Measurements from ENCODE around the gene HTR1E.
"Not testable (repeated sequence)": the region's sequence is repeated elsewhere in the genome, so short reads cannot be mapped to it uniquely, and the experiment has no call there.

HTR1E gene

DNA sequence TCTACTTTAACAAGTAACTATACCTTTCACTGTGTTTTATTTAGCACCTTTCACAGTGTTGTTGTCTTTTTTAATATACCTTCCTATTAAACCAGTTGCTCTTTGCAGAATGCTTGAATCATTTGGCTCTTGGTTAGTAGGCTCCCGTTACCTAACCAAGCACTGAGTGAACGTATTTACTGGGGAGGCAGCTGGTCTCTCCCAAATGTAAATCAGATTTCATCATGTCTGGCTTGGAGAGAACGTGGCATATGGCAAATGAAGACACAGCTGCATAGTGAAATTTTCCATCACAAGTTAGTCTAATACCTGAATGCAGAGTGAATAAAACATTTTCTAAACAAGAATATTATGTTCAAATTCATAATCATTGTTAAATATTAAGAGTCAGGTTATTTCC lies 12.4 kb downstream of the HTR1E start:
- Histone ChIP-seq H3K4me3 (ENCODE audit: low read length) (no peak overlapping the region), H2AFZ (ENCODE audit: low read depth, low read length) (no peak overlapping the region), H3K4me1 (ENCODE audit: insufficient read depth, low read length) (no peaks in the 10 kb centered on the region), H3K27me3 (ENCODE audit: insufficient read depth, low read length) (no peaks in the 10 kb centered on the region), H3K36me3 (ENCODE audit: insufficient read depth, low read length) (no peaks in the 10 kb centered on the region), H3K9me3 (ENCODE audit: low read length) (no peaks in the 10 kb centered on the region)

DNA sequence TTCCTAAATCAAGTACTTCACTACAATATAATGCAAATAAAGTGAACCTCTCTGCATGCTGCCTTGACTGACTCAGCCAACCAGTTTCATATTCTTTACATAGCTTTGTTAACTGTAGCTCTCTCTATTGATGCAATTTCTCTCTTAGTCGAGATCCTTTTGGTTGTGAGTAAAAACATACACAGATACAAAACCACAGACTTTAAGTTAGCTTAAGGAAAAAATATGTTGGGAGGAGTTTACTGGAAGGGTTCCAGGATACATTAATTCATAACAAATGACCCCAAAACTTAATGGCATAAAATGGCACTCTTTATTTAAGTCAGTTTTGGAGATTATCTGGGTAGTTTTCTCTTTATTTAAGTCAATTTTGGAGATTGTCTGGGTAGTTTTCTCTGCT lies 15.7 kb downstream of the HTR1E start:
- Histone ChIP-seq H3K36me3 (ENCODE audit: insufficient read depth, low read length) (no peaks in the 10 kb centered on the region), H3K4me3 (ENCODE audit: low read length) (no peak overlapping the region), H3K9me3 (ENCODE audit: low read length) (no peaks in the 10 kb centered on the region), H3K4me1 (ENCODE audit: insufficient read depth, low read length) (no peaks in the 10 kb centered on the region), H2AFZ (ENCODE audit: low read depth, low read length) (no peak overlapping the region), H3K27me3 (ENCODE audit: insufficient read depth, low read length) (no peaks in the 10 kb centered on the region)

DNA sequence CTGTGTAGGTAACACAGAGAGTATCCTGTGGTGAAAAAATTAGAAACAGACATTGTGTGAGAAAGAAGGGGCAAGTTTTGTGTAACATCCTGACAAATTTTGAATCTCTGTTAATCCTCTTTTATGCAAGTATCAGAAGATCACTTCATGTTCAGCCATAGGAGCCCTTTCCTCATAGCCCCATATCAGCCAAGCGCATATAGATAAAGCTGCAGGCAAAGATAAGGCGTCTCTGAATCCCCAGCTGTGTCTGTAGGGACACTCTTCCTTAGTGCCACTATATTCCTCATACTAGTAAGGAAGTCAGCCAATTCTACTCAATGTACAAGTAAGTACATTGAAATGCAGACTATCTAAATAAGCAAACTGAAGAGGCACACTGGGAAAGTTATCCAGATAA lies 22.3 kb downstream of the HTR1E start:
- Histone ChIP-seq H3K27me3 (ENCODE audit: insufficient read depth, low read length) (no peaks in the 10 kb centered on the region), H3K4me3 (ENCODE audit: low read length) (no peak overlapping the region), H2AFZ (ENCODE audit: low read depth, low read length) (no peak overlapping the region), H3K4me1 (ENCODE audit: insufficient read depth, low read length) (no peaks in the 10 kb centered on the region), H3K36me3 (ENCODE audit: insufficient read depth, low read length) (no peaks in the 10 kb centered on the region), H3K9me3 (ENCODE audit: low read length) (no peaks in the 10 kb centered on the region)

DNA sequence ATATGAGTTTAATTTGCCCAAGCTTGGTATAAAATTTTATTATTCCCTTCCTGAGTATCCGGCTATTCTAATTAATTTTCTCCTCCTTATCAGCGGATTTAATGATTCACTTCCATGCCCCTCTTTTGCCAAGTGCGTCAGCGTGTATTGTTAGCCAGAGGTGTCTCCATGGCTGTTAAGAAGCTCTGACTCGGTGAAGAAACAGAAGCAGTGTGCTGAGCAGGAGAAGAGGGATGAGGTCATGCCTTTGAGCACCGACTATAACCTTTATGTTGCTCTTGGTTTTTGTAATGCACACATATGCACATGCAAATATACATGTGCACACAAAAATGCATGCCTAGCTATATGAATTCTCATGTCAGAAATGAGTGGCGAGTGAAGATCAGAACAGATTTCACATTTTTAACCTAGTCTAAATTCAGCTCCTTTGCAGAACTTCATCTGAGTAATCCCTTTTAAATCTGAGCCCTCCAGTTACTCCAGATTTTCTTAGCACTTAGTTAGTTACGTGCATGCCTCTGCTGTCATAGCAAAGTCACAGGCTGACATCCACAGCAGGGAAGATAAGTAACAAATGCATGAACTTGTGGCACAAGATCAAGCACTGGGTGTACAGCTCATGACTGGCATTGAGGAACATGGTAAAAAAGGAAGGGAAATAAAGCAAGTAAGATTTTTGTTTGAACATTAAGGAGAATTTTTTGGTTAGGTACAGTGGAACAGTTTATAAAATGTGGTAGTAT lies 24.3 kb downstream of the HTR1E start:
- no peaks in the 10 kb centered on the region for H3K4me1 ChIP-seq (ENCODE audit: insufficient read depth, low read length)
- H2AFZ ChIP-seq (ENCODE audit: low read depth, low read length): no peak overlapping the region
- no peaks in the 10 kb centered on the region for H3K9me3 ChIP-seq (ENCODE audit: low read length)
- H3K4me3 ChIP-seq (ENCODE audit: low read length): no peak overlapping the region
- H3K36me3 ChIP-seq (ENCODE audit: insufficient read depth, low read length): no peaks in the 10 kb centered on the region
- no peaks in the 10 kb centered on the region for H3K27me3 ChIP-seq (ENCODE audit: insufficient read depth, low read length)

DNA sequence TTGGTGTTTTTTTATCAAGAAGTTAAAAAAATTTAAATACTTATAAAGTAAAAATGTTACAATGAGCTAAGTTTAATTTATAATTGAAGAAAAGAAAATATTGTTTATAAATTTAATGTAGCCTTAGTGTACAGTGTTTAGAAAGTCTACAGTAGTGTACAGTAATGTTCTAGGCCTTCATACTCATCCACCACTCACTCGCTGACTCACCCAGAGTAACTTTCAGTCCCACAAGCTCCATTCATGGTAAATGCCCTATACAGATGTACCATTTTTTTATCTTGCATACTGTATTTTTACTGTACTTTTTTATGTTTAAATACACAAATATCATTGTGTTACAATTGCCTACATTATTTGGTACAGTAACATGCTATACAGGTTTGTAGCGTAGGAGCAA lies 26.0 kb downstream of the HTR1E start:
- Histone ChIP-seq H3K36me3 (ENCODE audit: insufficient read depth, low read length) (no peaks in the 10 kb centered on the region), H3K4me3 (ENCODE audit: low read length) (no peak overlapping the region), H2AFZ (ENCODE audit: low read depth, low read length) (no peak overlapping the region), H3K9me3 (ENCODE audit: low read length) (no peaks in the 10 kb centered on the region), H3K27me3 (ENCODE audit: insufficient read depth, low read length) (no peaks in the 10 kb centered on the region), H3K4me1 (ENCODE audit: insufficient read depth, low read length) (no peaks in the 10 kb centered on the region)

DNA sequence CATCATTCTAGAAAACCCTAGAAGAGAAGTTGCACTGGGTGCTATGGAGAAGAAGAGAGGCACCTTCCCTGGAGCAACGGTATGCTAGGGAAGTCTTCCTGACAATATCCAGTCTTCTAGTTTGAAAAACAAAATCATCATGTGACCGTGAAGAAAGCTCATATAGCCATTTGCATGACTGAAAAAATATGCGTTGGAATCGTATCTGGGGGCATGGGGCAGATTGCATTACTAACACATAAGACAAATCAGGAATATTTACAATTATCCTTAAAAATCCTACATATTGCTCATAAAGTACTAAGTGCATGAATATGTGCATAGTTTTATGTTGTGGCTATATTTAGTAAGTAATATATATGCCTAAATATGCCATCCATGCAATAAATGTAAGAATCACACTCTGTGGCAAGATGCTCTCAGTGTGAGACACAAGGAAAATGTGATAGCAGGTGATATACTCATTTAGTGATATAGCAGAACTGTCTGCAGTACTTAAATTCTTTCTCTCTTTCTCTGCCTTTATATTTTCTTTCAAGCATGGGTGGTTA lies 26.8 kb downstream of the HTR1E start:
- Histone ChIP-seq H3K36me3 (ENCODE audit: insufficient read depth, low read length) (no peaks in the 10 kb centered on the region), H3K4me3 (ENCODE audit: low read length) (no peak overlapping the region), H3K27me3 (ENCODE audit: insufficient read depth, low read length) (no peaks in the 10 kb centered on the region), H3K4me1 (ENCODE audit: insufficient read depth, low read length) (no peaks in the 10 kb centered on the region), H2AFZ (ENCODE audit: low read depth, low read length) (no peak overlapping the region), H3K9me3 (ENCODE audit: low read length) (no peaks in the 10 kb centered on the region)

DNA sequence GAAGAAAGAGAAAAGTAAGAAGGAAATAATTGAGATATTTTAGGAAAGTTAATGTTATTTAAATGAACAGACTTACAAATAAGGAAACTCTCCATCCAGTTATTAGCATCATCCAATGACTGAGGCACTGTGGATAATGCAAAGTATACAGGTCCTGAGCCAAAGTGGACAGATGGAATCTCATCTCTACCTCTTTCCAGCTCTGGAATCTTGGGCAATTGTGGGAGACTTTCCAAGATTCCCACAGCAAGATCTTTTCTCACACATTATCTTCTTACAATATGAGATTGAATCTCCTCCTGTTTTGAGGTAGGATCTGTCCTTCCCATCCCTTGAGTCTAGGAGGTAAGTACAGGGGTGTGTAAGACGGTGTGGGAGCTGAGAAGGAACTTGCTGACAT lies 28.9 kb downstream of the HTR1E start:
- no peaks in the 10 kb centered on the region for H3K36me3 ChIP-seq (ENCODE audit: insufficient read depth, low read length)
- no peaks in the 10 kb centered on the region for H3K9me3 ChIP-seq (ENCODE audit: low read length)
- H3K4me1 ChIP-seq (ENCODE audit: insufficient read depth, low read length): no peaks in the 10 kb centered on the region
- H2AFZ ChIP-seq (ENCODE audit: low read depth, low read length): no peak overlapping the region
- H3K27me3 ChIP-seq (ENCODE audit: insufficient read depth, low read length): no peaks in the 10 kb centered on the region
- no peak overlapping the region for H3K4me3 ChIP-seq (ENCODE audit: low read length)

DNA sequence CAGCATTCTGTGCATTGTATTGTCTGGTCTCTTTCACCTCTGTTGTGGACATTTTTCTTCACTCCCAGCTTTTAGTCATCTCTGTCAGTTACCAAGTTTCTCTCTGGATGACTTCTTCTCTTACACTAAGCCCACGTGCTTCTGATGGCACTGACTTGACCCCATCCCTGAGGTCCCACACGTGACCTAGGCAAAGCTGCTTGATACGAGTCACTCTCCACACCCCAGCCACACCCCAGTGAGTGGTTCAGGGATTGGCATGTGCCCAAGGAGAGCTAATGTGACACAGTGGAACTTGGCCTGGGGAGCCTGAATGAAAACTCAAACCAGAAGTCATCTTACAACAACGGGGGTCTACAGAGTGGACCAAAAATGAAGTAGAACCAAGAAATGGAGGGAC lies 32.2 kb downstream of the HTR1E start:
- no peaks in the 10 kb centered on the region for H3K36me3 ChIP-seq (ENCODE audit: insufficient read depth, low read length)
- no peak overlapping the region for H3K4me3 ChIP-seq (ENCODE audit: low read length)
- no peak overlapping the region for H2AFZ ChIP-seq (ENCODE audit: low read depth, low read length)
- H3K4me1 ChIP-seq (ENCODE audit: insufficient read depth, low read length): no peaks in the 10 kb centered on the region
- no peaks in the 10 kb centered on the region for H3K27me3 ChIP-seq (ENCODE audit: insufficient read depth, low read length)
- no peaks in the 10 kb centered on the region for H3K9me3 ChIP-seq (ENCODE audit: low read length)

DNA sequence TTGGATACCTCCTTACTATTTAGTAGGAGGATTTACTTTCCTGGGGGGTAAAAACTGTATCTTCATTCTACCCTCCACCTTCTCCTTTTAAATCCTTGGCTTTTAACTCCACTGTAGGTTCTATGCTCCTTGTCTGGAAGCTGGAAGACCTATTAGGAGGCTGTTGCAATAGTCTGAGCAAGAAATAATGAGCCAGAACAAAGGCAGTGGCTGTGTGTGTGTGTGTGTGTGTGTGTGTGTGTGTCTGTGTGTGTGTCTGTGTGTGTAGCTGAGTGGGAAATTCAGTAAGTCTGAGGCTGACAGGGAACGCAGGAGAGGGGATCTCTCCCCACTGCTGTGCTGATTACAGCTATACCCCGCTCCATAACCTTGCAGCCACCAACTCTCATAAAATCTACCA lies 35.8 kb downstream of the HTR1E start:
- H3K27me3 ChIP-seq (ENCODE audit: insufficient read depth, low read length): no peaks in the 10 kb centered on the region
- H3K4me3 ChIP-seq (ENCODE audit: low read length): no peak overlapping the region
- H2AFZ ChIP-seq (ENCODE audit: low read depth, low read length): no peak overlapping the region
- H3K4me1 ChIP-seq (ENCODE audit: insufficient read depth, low read length): no peaks in the 10 kb centered on the region
- no peaks in the 10 kb centered on the region for H3K36me3 ChIP-seq (ENCODE audit: insufficient read depth, low read length)
- no peaks in the 10 kb centered on the region for H3K9me3 ChIP-seq (ENCODE audit: low read length)

DNA sequence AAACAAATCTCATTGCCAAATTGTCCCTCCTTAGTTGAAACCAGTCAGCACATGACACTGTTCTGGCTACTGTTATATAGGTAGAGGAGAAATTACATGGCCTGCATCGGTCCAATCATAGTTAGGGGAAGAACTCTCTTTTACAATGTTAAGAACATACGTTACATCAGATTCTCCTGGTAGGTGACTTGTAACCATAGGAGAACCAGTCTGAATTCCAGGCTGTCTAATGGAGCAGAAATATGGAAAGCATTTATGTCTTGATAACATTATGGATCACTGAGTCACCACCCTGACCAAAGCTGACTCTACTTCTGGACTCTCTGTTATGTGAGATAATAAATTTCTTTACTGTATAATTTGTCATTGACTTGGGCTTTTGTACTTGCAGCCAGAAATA lies 40.9 kb downstream of the HTR1E start:
- no peak overlapping the region for H3K4me3 ChIP-seq (ENCODE audit: low read length)
- no peak overlapping the region for H2AFZ ChIP-seq (ENCODE audit: low read depth, low read length)
- no peaks in the 10 kb centered on the region for H3K36me3 ChIP-seq (ENCODE audit: insufficient read depth, low read length)
- no peaks in the 10 kb centered on the region for H3K9me3 ChIP-seq (ENCODE audit: low read length)
- H3K4me1 ChIP-seq (ENCODE audit: insufficient read depth, low read length): no peaks in the 10 kb centered on the region
- H3K27me3 ChIP-seq (ENCODE audit: insufficient read depth, low read length): peaks cover 2% of the 10 kb centered on the region

DNA sequence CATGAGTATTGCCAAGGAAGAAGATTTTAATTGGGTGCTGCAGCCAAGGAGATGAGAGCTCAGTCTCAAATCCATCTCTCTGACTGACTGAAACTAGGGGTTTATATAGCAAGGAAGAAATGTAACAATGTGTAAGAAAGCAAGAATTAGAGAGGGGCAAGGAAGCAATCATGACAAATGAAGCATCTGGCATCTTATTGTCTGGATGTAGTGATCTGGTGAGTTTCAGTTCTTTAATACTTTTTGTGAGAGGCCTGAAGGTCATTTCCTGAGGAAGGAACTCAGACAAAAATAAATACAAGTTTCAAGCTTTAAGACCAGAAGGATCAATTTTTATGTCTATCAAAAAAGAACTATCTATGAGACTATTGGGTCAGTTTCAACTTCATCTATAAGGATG lies 64.2 kb downstream of the HTR1E start:
- H3K4me1 ChIP-seq (ENCODE audit: insufficient read depth, low read length): no peaks in the 10 kb centered on the region
- no peaks in the 10 kb centered on the region for H3K36me3 ChIP-seq (ENCODE audit: insufficient read depth, low read length)
- no peaks in the 10 kb centered on the region for H3K27me3 ChIP-seq (ENCODE audit: insufficient read depth, low read length)
- no peaks in the 10 kb centered on the region for H3K9me3 ChIP-seq (ENCODE audit: low read length)
- H2AFZ ChIP-seq (ENCODE audit: low read depth, low read length): no peak overlapping the region
- H3K4me3 ChIP-seq (ENCODE audit: low read length): no peak overlapping the region

DNA sequence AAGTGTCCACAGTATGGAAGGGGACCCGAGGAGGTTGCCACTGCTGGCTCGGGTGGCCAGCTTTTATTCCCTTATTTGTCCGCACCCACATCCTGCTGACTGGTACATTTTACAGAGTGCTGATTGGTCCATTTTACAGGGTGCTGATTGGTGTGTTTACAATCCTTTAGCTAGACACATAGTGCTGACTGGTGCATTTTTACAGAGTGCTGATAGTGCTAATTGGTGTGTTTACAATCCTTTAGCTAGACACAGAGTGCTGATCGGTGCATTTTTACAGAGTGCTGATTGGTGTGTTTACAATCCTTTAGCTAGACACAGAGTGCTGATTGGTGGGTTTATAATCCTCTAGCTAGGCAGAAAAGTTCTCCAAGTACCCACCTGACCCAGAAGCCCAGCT lies 65.1 kb downstream of the HTR1E start:
- not testable (repeated sequence) for H3K36me3 ChIP-seq (ENCODE audit: insufficient read depth, low read length); H3K4me1 ChIP-seq (ENCODE audit: insufficient read depth, low read length); H3K4me3 ChIP-seq (ENCODE audit: low read length); H2AFZ ChIP-seq (ENCODE audit: low read depth, low read length); H3K27me3 ChIP-seq (ENCODE audit: insufficient read depth, low read length); H3K9me3 ChIP-seq (ENCODE audit: low read length)

DNA sequence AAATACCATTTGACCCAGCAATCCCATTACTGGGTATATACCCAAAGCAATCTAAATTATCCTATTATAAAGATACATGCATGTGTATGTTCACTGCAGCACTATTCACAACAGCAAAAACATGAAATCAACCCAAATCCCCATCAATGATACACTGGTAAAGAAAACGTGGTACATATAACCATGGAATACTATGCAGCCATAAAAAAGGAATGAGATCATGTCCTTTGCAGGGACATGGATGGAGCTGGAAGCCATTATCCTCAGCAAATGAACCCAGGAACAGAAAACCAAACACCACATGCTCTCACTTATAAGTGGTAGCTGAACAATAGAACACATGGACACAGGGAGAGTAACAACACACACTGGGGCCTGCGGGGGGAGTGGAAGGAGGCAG lies 69.2 kb downstream of the HTR1E start:
- H3K27me3 ChIP-seq (ENCODE audit: insufficient read depth, low read length); H3K4me3 ChIP-seq (ENCODE audit: low read length); H3K4me1 ChIP-seq (ENCODE audit: insufficient read depth, low read length); H2AFZ ChIP-seq (ENCODE audit: low read depth, low read length); H3K9me3 ChIP-seq (ENCODE audit: low read length); H3K36me3 ChIP-seq (ENCODE audit: insufficient read depth, low read length): not testable (repeated sequence)

DNA sequence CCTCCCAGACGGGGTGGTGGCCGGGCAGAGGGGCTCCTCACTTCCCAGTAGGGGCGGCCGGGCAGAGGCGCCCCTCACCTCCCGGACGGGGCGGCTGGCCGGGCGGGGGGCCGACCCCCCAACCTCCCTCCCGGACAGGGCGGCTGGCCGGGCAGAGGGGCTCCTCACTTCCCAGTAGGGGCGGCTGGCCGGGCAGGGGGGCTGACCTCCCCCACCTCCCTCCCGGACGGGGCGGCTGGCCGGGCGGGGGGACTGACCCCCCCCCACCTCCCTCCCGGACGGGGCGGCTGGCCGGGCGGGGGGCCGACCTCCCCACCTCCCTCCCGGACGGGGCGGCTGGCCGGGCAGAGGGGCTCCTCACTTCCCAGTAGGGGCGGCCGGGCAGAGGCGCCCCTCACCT lies 72.3 kb downstream of the HTR1E start:
- H3K27me3 ChIP-seq (ENCODE audit: insufficient read depth, low read length); H3K4me1 ChIP-seq (ENCODE audit: insufficient read depth, low read length); H3K36me3 ChIP-seq (ENCODE audit: insufficient read depth, low read length); H3K9me3 ChIP-seq (ENCODE audit: low read length); H3K4me3 ChIP-seq (ENCODE audit: low read length); H2AFZ ChIP-seq (ENCODE audit: low read depth, low read length): not testable (repeated sequence)
